SK-N-SH (cell line): ENCODE measurements around the gene CENATAC. TPM values are rescaled to one million over a fixed set of nuclear protein-coding genes. Genes with fewer than 3 reads are reported as not detected.
A peak's percentile ranks its signal among the peaks of the same experiment; 100 is the strongest.

Experiments used
- CTCF ChIA-PET: fragments of 300-600, 350-600 bp; formaldehyde crosslinking; extraction: SDS; loops from one replicate; lab custom pipeline; 2021; lab: Yijun Ruan, JAX
- POLR2A ChIA-PET: fragments of 350-600 bp; sonication (Branson Sonifier 250); formaldehyde crosslinking; extraction: SDS; loops from one replicate; lab custom pipeline; 2020; ENCODE audit warnings: antibody characterized with exemption, inconsistent platforms; lab: Yijun Ruan, JAX
- DNase-seq: peaks from one replicate; pipeline ENCODE4 v3.0.0; 2012
- H2AFZ ChIP-seq: fragments of 200-600 bp; sonication (generic); 2 replicates; pipeline ENCODE4 v1.8.1; 2016; ENCODE audit warnings: antibody characterized with exemption, mild to moderate bottlenecking, low read depth
- H3F3A ChIP-seq: fragments of 200-600 bp; sonication (generic); replicated peaks from 2 replicates; pipeline ENCODE3; 2016; ENCODE audit warnings: antibody characterized with exemption, mild to moderate bottlenecking; ENCODE audit not compliant: insufficient read depth
- H3K27ac ChIP-seq, 2 experiments: fragments of 200-500 bp in 1 of 2; fragments of 200-600 bp in 1 of 2; sonication (Bioruptor generic) in 1 of 2; sonication (generic), shearing (Covaris generic) in 1 of 2; 2 replicates each; pipeline versions ENCODE4 v1.5.1 to v1.6.1; 2014 to 2016; ENCODE audit warnings: low read depth in 2 of 2, inconsistent platforms in 1 of 2, low read length in 1 of 2, mild to moderate bottlenecking in 1 of 2, mixed read lengths in 1 of 2
- H3K27me3 ChIP-seq: fragments of 200-600 bp; sonication (generic), shearing (Covaris generic); 2 replicates; pipeline ENCODE4 v1.6.1; 2016; ENCODE audit warnings: mixed run types; ENCODE audit not compliant: insufficient read depth
- H3K36me3 ChIP-seq, 2 experiments: fragments of 200-500 bp in 1 of 2; fragments of 200-600 bp in 1 of 2; sonication (Bioruptor generic) in 1 of 2; sonication (generic) in 1 of 2; replicated peaks in 1 of 2; 2 replicates each; pipeline versions ENCODE3 to v1.5.1; 2014 to 2016; ENCODE audit warnings: low read length in 1 of 2, mild to moderate bottlenecking in 1 of 2; ENCODE audit not compliant: insufficient read depth in 2 of 2, control insufficient read depth in 1 of 2
- H3K4me1 ChIP-seq, 2 experiments: fragments of 200-500 bp in 1 of 2; fragments of 200-600 bp in 1 of 2; sonication (Bioruptor generic) in 1 of 2; sonication (generic), shearing (Covaris generic) in 1 of 2; 2 replicates each; pipeline versions ENCODE4 v1.5.1 to v1.6.1; 2014 to 2016; ENCODE audit warnings: low read depth in 1 of 2, low read length in 1 of 2, mixed run types in 1 of 2; ENCODE audit not compliant: insufficient read depth in 2 of 2, control insufficient read depth in 1 of 2
- H3K4me2 ChIP-seq: fragments of 200-600 bp; sonication (generic), shearing (Covaris generic); 2 replicates; pipeline ENCODE4 v1.6.1; 2017; ENCODE audit warnings: mixed run types
- H3K4me3 ChIP-seq, 2 experiments: fragments of 200-500 bp in 1 of 2; fragments of 200-600 bp in 1 of 2; sonication (Bioruptor generic) in 1 of 2; sonication (generic), shearing (Covaris generic) in 1 of 2; 2 replicates each; pipeline versions ENCODE4 v1.5.1 to v1.8.1; 2014 to 2016; ENCODE audit warnings: low read depth in 2 of 2, inconsistent platforms in 1 of 2, low read length in 1 of 2, mild to moderate bottlenecking in 1 of 2, mixed read lengths in 1 of 2, moderate library complexity in 1 of 2
- H3K79me2 ChIP-seq: fragments of 200-600 bp; sonication (generic); 2 replicates; pipeline ENCODE4 v1.8.1; 2017; ENCODE audit warnings: mild to moderate bottlenecking; ENCODE audit not compliant: insufficient read depth
- H3K9ac ChIP-seq: fragments of 200-600 bp; sonication (generic); 2 replicates; pipeline ENCODE4 v1.6.1; 2017; ENCODE audit warnings: mixed run types
- H3K9me2 ChIP-seq: fragments of 200-600 bp; sonication (generic); 2 replicates; pipeline ENCODE4 v1.6.1; 2017; ENCODE audit warnings: mixed run types
- H3K9me3 ChIP-seq: fragments of 200-600 bp; sonication (generic); 2 replicates; pipeline ENCODE4 v1.6.1; 2017; ENCODE audit warnings: mixed run types, mild to moderate bottlenecking, moderate library complexity
- H4K20me1 ChIP-seq: fragments of 200-600 bp; sonication (generic); 2 replicates; pipeline ENCODE4 v1.6.1; 2017; ENCODE audit warnings: mild to moderate bottlenecking, mixed run types; ENCODE audit not compliant: insufficient read depth
- CHD2 ChIP-seq: fragments of 150-350 bp; IDR thresholded peaks from 2 replicates; pipeline ENCODE4 v1.6.1; 2018; ENCODE audit warnings: low read length; ENCODE audit not compliant: partially characterized antibody
- ELF1 ChIP-seq: IDR thresholded peaks from 2 replicates; pipeline ENCODE4 v1.4.0; 2012
- EZH2phosphoT487 ChIP-seq: fragments of 200-600 bp; sonication (generic); IDR thresholded peaks from 2 replicates; pipeline ENCODE4 v1.6.1; 2017; ENCODE audit warnings: low read depth, mixed run types, mild to moderate bottlenecking, antibody characterized with exemption, moderate library complexity, borderline replicate concordance
- FOSL2 ChIP-seq: IDR thresholded peaks from 2 replicates; pipeline ENCODE4 v1.4.0; 2012; ENCODE audit warnings: low read depth, mild to moderate bottlenecking, moderate library complexity, borderline replicate concordance
- FOXJ3 ChIP-seq: sonication (generic); formaldehyde crosslinking; IDR thresholded peaks from 2 replicates; pipeline ENCODE4 v1.5.1; 2020; ENCODE audit warnings: mild to moderate bottlenecking, missing genetic modification reagents
- GATA2 ChIP-seq: sonication (generic); formaldehyde crosslinking; IDR thresholded peaks from 2 replicates; pipeline ENCODE4 v1.5.0; 2020; ENCODE audit warnings: mild to moderate bottlenecking, missing genetic modification reagents
- JUND ChIP-seq: IDR thresholded peaks from 2 replicates; pipeline ENCODE4 v1.4.0; 2012
- MXI1 ChIP-seq: IDR thresholded peaks from 2 replicates; pipeline ENCODE4 v1.6.1; 2012; ENCODE audit warnings: mild to moderate bottlenecking, low read depth, low read length, improper control_type of control experiment
- NFIC ChIP-seq: IDR thresholded peaks from 2 replicates; pipeline ENCODE4 v1.4.0; 2012; ENCODE audit warnings: borderline replicate concordance
- NRF1 ChIP-seq: IDR thresholded peaks from 2 replicates; pipeline ENCODE4 v1.6.1; 2012; ENCODE audit warnings: low read depth, mild to moderate bottlenecking, low read length
- RAD21 ChIP-seq: IDR thresholded peaks from 2 replicates; pipeline ENCODE4 v1.6.1; 2012; ENCODE audit warnings: mild to moderate bottlenecking, low read length
- RFX5 ChIP-seq: IDR thresholded peaks from 2 replicates; pipeline ENCODE4 v1.6.1; 2012; ENCODE audit warnings: mild to moderate bottlenecking, improper control_type of control experiment, low read length
- RXRA ChIP-seq: IDR thresholded peaks from 2 replicates; pipeline ENCODE4 v1.4.0; 2012; ENCODE audit warnings: low read depth, mild to moderate bottlenecking, borderline replicate concordance
- TAF1 ChIP-seq: IDR thresholded peaks from 2 replicates; pipeline ENCODE4 v1.6.1; 2012; ENCODE audit warnings: low read depth, mild to moderate bottlenecking, low read length, moderate library complexity, borderline replicate concordance
- TCF12 ChIP-seq: IDR thresholded peaks from 2 replicates; pipeline ENCODE4 v1.4.0; 2012
- WGBS: methylation state at CpG from one replicate; pipeline ENCODE4 v1.1.6; 2017; ENCODE audit warnings: low lambda C conversion rate; 5-methylcytosine and 5-hydroxymethylcytosine counted together
- polyA plus RNA-seq, 3 experiments: library from polyadenylated mRNA; depleted of rRNA; stranded (reverse); fragments of >200 nt; gene quantifications; 2 replicates each; pipeline ENCODE4 v1.2.3, GENCODE V29; 2012
- TF ChIP-seq, protein P1 (sequence below): fragments of 200-600 bp; sonication (generic); IDR thresholded peaks from 2 replicates; pipeline ENCODE4 v1.6.1; 2017; ENCODE audit warnings: antibody characterized with exemption, mild to moderate bottlenecking, moderate library complexity
- TF ChIP-seq, protein P2 (sequence below): IDR thresholded peaks from 2 replicates; pipeline ENCODE4 v1.4.0; 2012; ENCODE audit warnings: low read depth, borderline replicate concordance
- TF ChIP-seq, protein P3 (sequence below): IDR thresholded peaks from 2 replicates; pipeline ENCODE4 v1.4.0; 2012; ENCODE audit warnings: low read depth, borderline replicate concordance
- TF ChIP-seq, protein P4 (sequence below): IDR thresholded peaks from 2 replicates; pipeline ENCODE4 v1.4.0; 2012; ENCODE audit warnings: low read depth
- TF ChIP-seq, protein P5 (sequence below): fragments of 150-350 bp; IDR thresholded peaks from 2 replicates; pipeline ENCODE4 v1.6.1; 2016; ENCODE audit warnings: mild to moderate bottlenecking, low read depth, low read length
- TF ChIP-seq, protein P6 (sequence below): IDR thresholded peaks from 2 replicates; pipeline ENCODE4 v1.6.1; 2012; ENCODE audit warnings: mild to moderate bottlenecking, low read depth, low read length, moderate library complexity

The CENATAC gene, protein sequence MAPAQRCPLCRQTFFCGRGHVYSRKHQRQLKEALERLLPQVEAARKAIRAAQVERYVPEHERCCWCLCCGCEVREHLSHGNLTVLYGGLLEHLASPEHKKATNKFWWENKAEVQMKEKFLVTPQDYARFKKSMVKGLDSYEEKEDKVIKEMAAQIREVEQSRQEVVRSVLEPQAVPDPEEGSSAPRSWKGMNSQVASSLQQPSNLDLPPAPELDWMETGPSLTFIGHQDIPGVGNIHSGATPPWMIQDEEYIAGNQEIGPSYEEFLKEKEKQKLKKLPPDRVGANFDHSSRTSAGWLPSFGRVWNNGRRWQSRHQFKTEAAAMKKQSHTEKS
- polyA plus RNA-seq (2012; rRNA removed) = 16.0 and 19.8 TPM in 2 replicates
- polyA plus RNA-seq (2012; cell fraction: cytosol; rRNA removed) = 5.4 and 6.3 TPM in 2 replicates
- 103 and 135 TPM in 2 replicates for polyA plus RNA-seq (2012; cell fraction: nucleus; rRNA removed)

DNA sequence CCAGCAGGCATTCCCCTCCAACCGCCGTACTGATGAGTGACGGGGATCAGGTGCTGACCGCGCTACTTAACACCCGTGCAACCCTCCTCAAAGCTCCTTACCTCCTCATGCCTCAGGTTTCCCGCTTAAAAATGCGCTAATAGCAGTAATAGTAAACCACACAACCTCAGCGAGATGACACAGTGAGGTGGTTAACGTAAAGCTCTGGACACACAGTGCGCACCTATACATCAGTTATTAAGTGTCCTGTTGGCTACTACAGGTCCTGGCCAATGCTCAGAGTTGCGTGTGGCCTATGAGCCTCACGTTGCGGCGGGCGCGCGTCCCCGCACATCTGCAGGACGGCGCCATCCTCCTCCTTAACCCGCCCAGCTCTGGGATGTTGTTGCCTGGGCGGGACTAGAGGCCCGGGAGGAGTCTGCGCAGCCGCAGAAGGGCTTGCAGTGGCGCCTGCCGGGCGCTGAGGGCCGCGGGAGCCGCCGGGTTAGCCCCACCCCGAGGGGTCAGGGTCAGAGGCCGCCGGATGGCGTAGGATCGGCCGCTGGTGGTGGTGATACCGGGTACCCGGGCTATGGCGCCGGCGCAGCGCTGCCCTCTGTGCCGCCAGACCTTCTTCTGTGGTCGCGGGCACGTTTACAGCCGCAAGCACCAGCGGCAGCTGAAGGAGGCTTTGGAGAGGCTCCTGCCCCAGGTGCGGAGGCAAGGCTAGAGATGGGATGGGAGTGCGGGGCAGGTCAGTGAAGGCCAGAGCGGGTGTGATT, at the start of gene CENATAC:
Gene CENATAC (plus strand): TSS at position 512 of the 761 bp plus-strand sequence. CDS start 60 bp downstream, at position 572.
- Histone ChIP-seq H3K79me2 (peaks cover 58% of the 10 kb centered on the region), H3K9ac (peak within 1 kb of the TSS; percentile 78), H3K9me2 (no peaks in the 10 kb centered on the region), H3F3A (peaks cover 23% of the 10 kb centered on the region), H3K27me3 (no peaks in the 10 kb centered on the region), H3K9me3 (no peaks in the 10 kb centered on the region), H3K27ac (peak within 1 kb of the TSS; percentile 67 to 69), H2AFZ (peak within 1 kb of the TSS; percentile 99), H4K20me1 (no peaks in the 10 kb centered on the region), H3K36me3 (peaks cover 3 to 32% of the 10 kb centered on the region in 2 experiments), H3K4me3 (peak within 1 kb of the TSS; percentile 77 to 97), H3K4me1 (peaks cover 5 to 16% of the 10 kb centered on the region in 2 experiments; a peak in 3 of 4 replicates), H3K4me2 (peak within 1 kb of the TSS; percentile 98)
- POLR2A ChIA-PET = interaction anchor here (0.6 to 1.6 kb wide), 5 partner anchors 8 to 207 kb away, joined by 3 to 5 read pairs (median 3); partner anchors contain the start of gene DDX6
- DNase-seq = peak; percentile 99
- WGBS = 3% methylated on average over 15 of the region's 54 CpGs
- CTCF ChIA-PET = interaction anchor here (0.6 to 4.1 kb wide), 6 partner anchors 14 to 308 kb away, joined by 3 to 13 read pairs (median 4); partner anchors contain the start of genes BCL9L and UPK2
- TF ChIP-seq, protein P1, sequence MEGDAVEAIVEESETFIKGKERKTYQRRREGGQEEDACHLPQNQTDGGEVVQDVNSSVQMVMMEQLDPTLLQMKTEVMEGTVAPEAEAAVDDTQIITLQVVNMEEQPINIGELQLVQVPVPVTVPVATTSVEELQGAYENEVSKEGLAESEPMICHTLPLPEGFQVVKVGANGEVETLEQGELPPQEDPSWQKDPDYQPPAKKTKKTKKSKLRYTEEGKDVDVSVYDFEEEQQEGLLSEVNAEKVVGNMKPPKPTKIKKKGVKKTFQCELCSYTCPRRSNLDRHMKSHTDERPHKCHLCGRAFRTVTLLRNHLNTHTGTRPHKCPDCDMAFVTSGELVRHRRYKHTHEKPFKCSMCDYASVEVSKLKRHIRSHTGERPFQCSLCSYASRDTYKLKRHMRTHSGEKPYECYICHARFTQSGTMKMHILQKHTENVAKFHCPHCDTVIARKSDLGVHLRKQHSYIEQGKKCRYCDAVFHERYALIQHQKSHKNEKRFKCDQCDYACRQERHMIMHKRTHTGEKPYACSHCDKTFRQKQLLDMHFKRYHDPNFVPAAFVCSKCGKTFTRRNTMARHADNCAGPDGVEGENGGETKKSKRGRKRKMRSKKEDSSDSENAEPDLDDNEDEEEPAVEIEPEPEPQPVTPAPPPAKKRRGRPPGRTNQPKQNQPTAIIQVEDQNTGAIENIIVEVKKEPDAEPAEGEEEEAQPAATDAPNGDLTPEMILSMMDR = no peak
- TF ChIP-seq TCF12 (no peak), FOSL2 (no peak), RFX5 (no peak), GATA2 (no peak), RAD21 (no peak), ELF1 (no peak), FOXJ3 (CRISPR knock-in tag) (no peak; the same call in 1 of the 2 replicates), TAF1 (peak; percentile 54; the same call in 1 of the 2 replicates), CHD2 (peak; percentile 53), NRF1 (peak; percentile 56; the same call in 1 of the 2 replicates), NFIC (no peak), MXI1 (peak; percentile 88), RXRA (no peak), EZH2phosphoT487 (no peak), JUND (no peak)
- TF ChIP-seq, protein P2, sequence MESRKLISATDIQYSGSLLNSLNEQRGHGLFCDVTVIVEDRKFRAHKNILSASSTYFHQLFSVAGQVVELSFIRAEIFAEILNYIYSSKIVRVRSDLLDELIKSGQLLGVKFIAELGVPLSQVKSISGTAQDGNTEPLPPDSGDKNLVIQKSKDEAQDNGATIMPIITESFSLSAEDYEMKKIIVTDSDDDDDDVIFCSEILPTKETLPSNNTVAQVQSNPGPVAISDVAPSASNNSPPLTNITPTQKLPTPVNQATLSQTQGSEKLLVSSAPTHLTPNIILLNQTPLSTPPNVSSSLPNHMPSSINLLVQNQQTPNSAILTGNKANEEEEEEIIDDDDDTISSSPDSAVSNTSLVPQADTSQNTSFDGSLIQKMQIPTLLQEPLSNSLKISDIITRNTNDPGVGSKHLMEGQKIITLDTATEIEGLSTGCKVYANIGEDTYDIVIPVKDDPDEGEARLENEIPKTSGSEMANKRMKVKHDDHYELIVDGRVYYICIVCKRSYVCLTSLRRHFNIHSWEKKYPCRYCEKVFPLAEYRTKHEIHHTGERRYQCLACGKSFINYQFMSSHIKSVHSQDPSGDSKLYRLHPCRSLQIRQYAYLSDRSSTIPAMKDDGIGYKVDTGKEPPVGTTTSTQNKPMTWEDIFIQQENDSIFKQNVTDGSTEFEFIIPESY = no peak
- TF ChIP-seq, protein P3, sequence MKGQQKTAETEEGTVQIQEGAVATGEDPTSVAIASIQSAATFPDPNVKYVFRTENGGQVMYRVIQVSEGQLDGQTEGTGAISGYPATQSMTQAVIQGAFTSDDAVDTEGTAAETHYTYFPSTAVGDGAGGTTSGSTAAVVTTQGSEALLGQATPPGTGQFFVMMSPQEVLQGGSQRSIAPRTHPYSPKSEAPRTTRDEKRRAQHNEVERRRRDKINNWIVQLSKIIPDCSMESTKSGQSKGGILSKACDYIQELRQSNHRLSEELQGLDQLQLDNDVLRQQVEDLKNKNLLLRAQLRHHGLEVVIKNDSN = no peak
- TF ChIP-seq, protein P4, sequence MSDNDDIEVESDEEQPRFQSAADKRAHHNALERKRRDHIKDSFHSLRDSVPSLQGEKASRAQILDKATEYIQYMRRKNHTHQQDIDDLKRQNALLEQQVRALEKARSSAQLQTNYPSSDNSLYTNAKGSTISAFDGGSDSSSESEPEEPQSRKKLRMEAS = peak; percentile 72; the same call in 1 of the 2 replicates
- TF ChIP-seq, protein P5, sequence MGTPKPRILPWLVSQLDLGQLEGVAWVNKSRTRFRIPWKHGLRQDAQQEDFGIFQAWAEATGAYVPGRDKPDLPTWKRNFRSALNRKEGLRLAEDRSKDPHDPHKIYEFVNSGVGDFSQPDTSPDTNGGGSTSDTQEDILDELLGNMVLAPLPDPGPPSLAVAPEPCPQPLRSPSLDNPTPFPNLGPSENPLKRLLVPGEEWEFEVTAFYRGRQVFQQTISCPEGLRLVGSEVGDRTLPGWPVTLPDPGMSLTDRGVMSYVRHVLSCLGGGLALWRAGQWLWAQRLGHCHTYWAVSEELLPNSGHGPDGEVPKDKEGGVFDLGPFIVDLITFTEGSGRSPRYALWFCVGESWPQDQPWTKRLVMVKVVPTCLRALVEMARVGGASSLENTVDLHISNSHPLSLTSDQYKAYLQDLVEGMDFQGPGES = no peak
- TF ChIP-seq, protein P6, sequence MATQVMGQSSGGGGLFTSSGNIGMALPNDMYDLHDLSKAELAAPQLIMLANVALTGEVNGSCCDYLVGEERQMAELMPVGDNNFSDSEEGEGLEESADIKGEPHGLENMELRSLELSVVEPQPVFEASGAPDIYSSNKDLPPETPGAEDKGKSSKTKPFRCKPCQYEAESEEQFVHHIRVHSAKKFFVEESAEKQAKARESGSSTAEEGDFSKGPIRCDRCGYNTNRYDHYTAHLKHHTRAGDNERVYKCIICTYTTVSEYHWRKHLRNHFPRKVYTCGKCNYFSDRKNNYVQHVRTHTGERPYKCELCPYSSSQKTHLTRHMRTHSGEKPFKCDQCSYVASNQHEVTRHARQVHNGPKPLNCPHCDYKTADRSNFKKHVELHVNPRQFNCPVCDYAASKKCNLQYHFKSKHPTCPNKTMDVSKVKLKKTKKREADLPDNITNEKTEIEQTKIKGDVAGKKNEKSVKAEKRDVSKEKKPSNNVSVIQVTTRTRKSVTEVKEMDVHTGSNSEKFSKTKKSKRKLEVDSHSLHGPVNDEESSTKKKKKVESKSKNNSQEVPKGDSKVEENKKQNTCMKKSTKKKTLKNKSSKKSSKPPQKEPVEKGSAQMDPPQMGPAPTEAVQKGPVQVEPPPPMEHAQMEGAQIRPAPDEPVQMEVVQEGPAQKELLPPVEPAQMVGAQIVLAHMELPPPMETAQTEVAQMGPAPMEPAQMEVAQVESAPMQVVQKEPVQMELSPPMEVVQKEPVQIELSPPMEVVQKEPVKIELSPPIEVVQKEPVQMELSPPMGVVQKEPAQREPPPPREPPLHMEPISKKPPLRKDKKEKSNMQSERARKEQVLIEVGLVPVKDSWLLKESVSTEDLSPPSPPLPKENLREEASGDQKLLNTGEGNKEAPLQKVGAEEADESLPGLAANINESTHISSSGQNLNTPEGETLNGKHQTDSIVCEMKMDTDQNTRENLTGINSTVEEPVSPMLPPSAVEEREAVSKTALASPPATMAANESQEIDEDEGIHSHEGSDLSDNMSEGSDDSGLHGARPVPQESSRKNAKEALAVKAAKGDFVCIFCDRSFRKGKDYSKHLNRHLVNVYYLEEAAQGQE = no peak
